Measurements from ENCODE around the gene SUFU.
"Not testable (repeated sequence)": the region's sequence is repeated elsewhere in the genome, so short reads cannot be mapped to it uniquely, and the experiment has no call there.

SUFU gene

GRCh38 chr10:102534333-102534732, 30.6 kb downstream of the SUFU start:
- Histone ChIP-seq H3K4me3 (ENCODE audit: low read depth in 1 of 2, low read length in 1 of 2) (no peak overlapping the region), H3K27ac (no peak overlapping the region), H3K4me1 (ENCODE audit: control insufficient read depth in 1 of 2, insufficient read depth in 1 of 2, low read depth in 1 of 2, low read length in 1 of 2) (peaks cover 5 to 6% of the 10 kb centered on the region in 2 experiments), H3K27me3 (no peaks in the 10 kb centered on the region), H3K9me3 (no peaks in the 10 kb centered on the region), H3K36me3 (no peaks in the 10 kb centered on the region)
- TF ChIP-seq CTCF (IDR thresholded peaks at IDR 0.05) = no peak

- H3K4me1 ChIP-seq (ENCODE audit: control insufficient read depth in 1 of 2, insufficient read depth in 1 of 2, low read depth in 1 of 2, low read length in 1 of 2) = not testable (repeated sequence)
Measured at GRCh38 chr10:102534966-102535365, 31.2 kb downstream of the SUFU start.

GRCh38 chr10:102535481-102536147, 31.8 kb downstream of the SUFU start:
- Histone ChIP-seq H3K36me3 (no peaks in the 10 kb centered on the region), H3K4me1 (ENCODE audit: control insufficient read depth in 1 of 2, insufficient read depth in 1 of 2, low read depth in 1 of 2, low read length in 1 of 2) (peaks cover 5 to 6% of the 10 kb centered on the region in 2 experiments), H3K4me3 (ENCODE audit: low read depth in 1 of 2, low read length in 1 of 2) (no peak overlapping the region), H3K27me3 (no peaks in the 10 kb centered on the region), H3K9me3 (no peaks in the 10 kb centered on the region), H3K27ac (no peak overlapping the region)
- TF ChIP-seq CTCF (IDR thresholded peaks at IDR 0.05) = no peak

More at GRCh38 chr10:102534966-102535365, 31.2 kb downstream of the SUFU start:
- H3K27me3 ChIP-seq; H3K9me3 ChIP-seq; H3K36me3 ChIP-seq; H3K4me3 ChIP-seq (ENCODE audit: low read depth in 1 of 2, low read length in 1 of 2); H3K27ac ChIP-seq: not testable (repeated sequence)

DNA sequence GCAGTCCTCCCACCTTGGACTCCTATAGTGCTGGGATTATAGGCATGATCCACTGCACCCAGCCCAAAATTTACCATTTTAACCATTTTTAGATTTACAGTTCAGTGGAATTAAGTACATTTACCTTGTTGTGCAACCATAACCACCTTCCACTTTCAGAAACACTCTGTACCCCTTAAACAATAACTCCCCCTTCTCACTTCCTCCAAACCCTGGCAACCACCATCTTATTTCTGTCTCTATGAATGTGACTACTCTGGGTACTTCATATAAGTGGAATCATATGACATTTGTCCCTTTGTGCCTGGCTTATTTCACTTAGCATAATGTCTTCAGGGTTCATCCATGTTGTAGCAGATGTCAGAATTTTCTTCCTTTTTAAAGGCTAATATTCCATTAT, 33.6 kb downstream of the SUFU start:
- H3K9me3 ChIP-seq = no peaks in the 10 kb centered on the region
- no peak for TF ChIP-seq CTCF (IDR thresholded peaks at IDR 0.05)
- H3K27me3 ChIP-seq = no peaks in the 10 kb centered on the region
- no peak overlapping the region for H3K4me3 ChIP-seq (ENCODE audit: low read depth in 1 of 2, low read length in 1 of 2)
- H3K4me1 ChIP-seq (ENCODE audit: control insufficient read depth in 1 of 2, insufficient read depth in 1 of 2, low read depth in 1 of 2, low read length in 1 of 2) = peaks cover 5 to 6% of the 10 kb centered on the region in 2 experiments
- no peaks in the 10 kb centered on the region for H3K36me3 ChIP-seq
- H3K27ac ChIP-seq = no peak overlapping the region

DNA sequence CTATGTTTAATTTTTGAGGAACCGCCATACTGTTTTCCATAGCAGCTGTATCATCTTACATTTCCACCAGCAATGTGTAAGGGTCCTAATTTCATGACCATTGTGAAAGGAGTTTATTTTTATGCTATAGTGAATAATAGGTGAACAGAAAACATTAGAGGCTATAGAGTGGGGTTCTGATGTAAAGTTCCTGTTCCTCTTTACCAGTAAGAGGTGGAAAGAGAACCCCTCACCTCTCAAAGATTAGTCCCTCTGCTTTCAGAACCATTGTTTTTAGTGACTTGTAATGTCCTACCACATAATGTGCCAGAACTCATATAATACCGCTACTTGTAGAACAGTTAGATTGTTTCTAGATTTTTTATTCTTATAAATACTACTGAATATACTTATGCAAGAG, 34.2 kb downstream of the SUFU start:
- no peak overlapping the region for H3K27ac ChIP-seq
- H3K36me3 ChIP-seq = no peaks in the 10 kb centered on the region
- H3K9me3 ChIP-seq = no peaks in the 10 kb centered on the region
- no peak overlapping the region for H3K4me3 ChIP-seq (ENCODE audit: low read depth in 1 of 2, low read length in 1 of 2)
- TF ChIP-seq CTCF (IDR thresholded peaks at IDR 0.05) = no peak
- H3K27me3 ChIP-seq = no peaks in the 10 kb centered on the region
- H3K4me1 ChIP-seq (ENCODE audit: control insufficient read depth in 1 of 2, insufficient read depth in 1 of 2, low read depth in 1 of 2, low read length in 1 of 2) = peaks cover 5 to 6% of the 10 kb centered on the region in 2 experiments

DNA sequence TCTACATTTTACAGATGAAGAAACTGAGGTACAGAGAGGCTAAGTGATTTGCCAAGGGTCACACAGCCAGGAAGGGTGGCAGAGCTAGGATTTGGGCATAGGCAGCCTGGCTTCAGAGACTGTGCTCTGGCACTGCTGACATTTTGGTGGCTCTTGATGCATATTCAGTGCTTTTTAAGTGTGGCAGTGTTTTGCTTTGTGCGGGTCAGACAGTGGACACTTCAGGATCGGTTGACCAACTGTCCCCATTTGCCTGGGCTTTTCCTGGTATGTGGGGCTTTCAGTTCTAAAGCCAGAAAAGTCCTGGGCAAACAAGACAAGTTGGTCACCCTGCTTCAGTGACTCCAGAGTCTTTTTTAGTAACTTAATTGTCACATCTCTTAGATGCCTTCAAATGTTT, 35.0 kb downstream of the SUFU start:
- no peak for TF ChIP-seq CTCF (IDR thresholded peaks at IDR 0.05)
- Histone ChIP-seq H3K27me3 (no peaks in the 10 kb centered on the region), H3K9me3 (no peaks in the 10 kb centered on the region), H3K27ac (no peak overlapping the region), H3K4me1 (ENCODE audit: control insufficient read depth in 1 of 2, insufficient read depth in 1 of 2, low read depth in 1 of 2, low read length in 1 of 2) (peaks cover 5 to 6% of the 10 kb centered on the region in 2 experiments), H3K36me3 (no peaks in the 10 kb centered on the region), H3K4me3 (ENCODE audit: low read depth in 1 of 2, low read length in 1 of 2) (no peak overlapping the region)
